Stimulated activated CD8-positive, alpha-beta memory T cell treated with anti-CD3 and anti-CD28 coated beads, Interleukin-15, amount 100 ng/mL, for 24 hours (primary cell): ENCODE data around the gene ZNF594.
"Not testable (repeated sequence)": the region's sequence is repeated elsewhere in the genome, so short reads cannot be mapped to it uniquely, and the experiment has no call there.

Source experiments
- DNase-seq: peaks from one replicate; pipeline ENCODE4 v3.0.0-alpha.2; 2020; ENCODE audit warnings: low read depth

Gene ZNF594

GRCh38 chr17:5136580-5137412 lies 54.9 kb downstream of the ZNF594 start:
- not testable (repeated sequence) for DNase-seq

GRCh38 chr17:5135726-5136579 lies 55.7 kb downstream of the ZNF594 start:
- no peak for DNase-seq

- not testable (repeated sequence) for DNase-seq
Observed at GRCh38 chr17:5135131-5135712, 56.4 kb downstream of the ZNF594 start.

- DNase-seq, result not testable (repeated sequence)
Observed at GRCh38 chr17:5134571-5134970, 57.1 kb downstream of the ZNF594 start.

GRCh38 chr17:5133961-5134360 lies 57.7 kb downstream of the ZNF594 start:
- DNase-seq, result not testable (repeated sequence)

- DNase-seq, result no peak
Observed at GRCh38 chr17:5133311-5133710, 58.4 kb downstream of the ZNF594 start.

- DNase-seq, result not testable (repeated sequence)
Observed at GRCh38 chr17:5132503-5133225, 59.0 kb downstream of the ZNF594 start.

- not testable (repeated sequence) for DNase-seq
Observed at GRCh38 chr17:5131799-5132502, 59.7 kb downstream of the ZNF594 start.

- no peak for DNase-seq
Observed at GRCh38 chr17:5131146-5131715, 60.4 kb downstream of the ZNF594 start.

- DNase-seq, result not testable (repeated sequence)
Observed at GRCh38 chr17:5130687-5131086, 61.0 kb downstream of the ZNF594 start.

- DNase-seq, result not testable (repeated sequence)
Observed at GRCh38 chr17:5130261-5130660, 61.4 kb downstream of the ZNF594 start.

- not testable (repeated sequence) for DNase-seq
Observed at GRCh38 chr17:5129770-5130169, 61.9 kb downstream of the ZNF594 start.
